PC-3 (cell line): ENCODE results near the gene UTS2R. TPM values are rescaled to one million over a fixed set of nuclear protein-coding genes. Genes with fewer than 3 reads are reported as not detected.
A peak's percentile ranks its signal among the peaks of the same experiment; 100 is the strongest.
"Not testable (repeated sequence)": the region's sequence is repeated elsewhere in the genome, so short reads cannot be mapped to it uniquely, and the experiment has no call there.

Experiments
- ATAC-seq: fragments of 200-7000 bp; cut with Tn5 transposase; 2 replicates; pipeline ENCODE4 v1.9.1; 2020; ENCODE audit warnings: mild to moderate bottlenecking, moderate library complexity
- BruUV-seq: library from RNA; stranded (reverse); fragments of 400-500 nt; replicated peaks from 2 replicates; lab custom pipeline; 2021; lab: Mats Ljungman, UMichigan
- CTCF ChIA-PET: fragments of 300-600 bp; sonication (Branson Sonifier 250); formaldehyde crosslinking; loops from one replicate; lab custom pipeline; 2022; ENCODE audit warnings: antibody characterized with exemption; lab: Charles Lee
- POLR2A ChIA-PET: fragments of 300-600 bp; sonication (Branson Sonifier 250); formaldehyde crosslinking; loops from one replicate; lab custom pipeline; 2022; ENCODE audit warnings: antibody characterized with exemption; ENCODE audit not compliant: unreplicated experiment; lab: Charles Lee
- DNase-seq: peaks from one replicate; pipeline ENCODE4 v3.0.0-alpha.2; 2015
- H2AFZ ChIP-seq: fragments of 300-600 bp; sonication (generic); 2 replicates; pipeline ENCODE4 v1.6.0; 2016; ENCODE audit warnings: antibody characterized with exemption, low read length
- H3F3A ChIP-seq: fragments of 300-600 bp; sonication (generic); one replicate; pipeline ENCODE4 v1.6.0; 2017; ENCODE audit warnings: antibody characterized with exemption, low read length, control low read depth, mild to moderate bottlenecking; ENCODE audit not compliant: unreplicated experiment
- H3K27ac ChIP-seq: fragments of 300-600 bp; sonication (generic); 2 replicates; pipeline ENCODE4 v1.5.1; 2016; ENCODE audit warnings: mild to moderate bottlenecking, low read length
- H3K27me3 ChIP-seq: fragments of 300-600 bp; sonication (generic); 2 replicates; pipeline ENCODE4 v1.6.1; 2016; ENCODE audit warnings: low read length, mixed read lengths
- H3K36me3 ChIP-seq: fragments of 300-600 bp; sonication (generic); 2 replicates; pipeline ENCODE4 v1.6.1; 2016; ENCODE audit warnings: low read depth, mixed run types, low read length, mixed read lengths
- H3K4me1 ChIP-seq: fragments of 300-600 bp; sonication (generic); 2 replicates; pipeline ENCODE4 v1.5.1; 2016; ENCODE audit warnings: low read length; ENCODE audit not compliant: insufficient read depth
- H3K4me2 ChIP-seq: fragments of 300-600 bp; sonication (generic); 2 replicates; pipeline ENCODE4 v1.6.0; 2016; ENCODE audit warnings: low read length
- H3K4me3 ChIP-seq: fragments of 300-600 bp; sonication (generic); 2 replicates; pipeline ENCODE4 v1.5.1; 2016; ENCODE audit warnings: mild to moderate bottlenecking, low read length, mixed read lengths
- H3K79me2 ChIP-seq: fragments of 300-600 bp; sonication (generic); 2 replicates; pipeline ENCODE4 v1.6.1; 2017; ENCODE audit warnings: low read length, mixed read lengths
- H3K9ac ChIP-seq: fragments of 300-600 bp; sonication (generic); 2 replicates; pipeline ENCODE4 v1.6.0; 2016; ENCODE audit warnings: mild to moderate bottlenecking, low read length
- H3K9me2 ChIP-seq: fragments of 300-600 bp; sonication (generic); replicated peaks from 2 replicates; pipeline ENCODE4 v1.6.1; 2016; ENCODE audit warnings: mixed run types, low read length, mixed read lengths
- H3K9me3 ChIP-seq: fragments of 300-600 bp; sonication (generic); 2 replicates; pipeline ENCODE4 v1.6.1; 2016; ENCODE audit warnings: low read length, mixed read lengths
- H4K20me1 ChIP-seq: fragments of 300-600 bp; sonication (generic); 2 replicates; pipeline ENCODE4 v1.6.1; 2016; ENCODE audit warnings: low read length, mixed read lengths
- EZH2 ChIP-seq: fragments of 300-600 bp; sonication (generic); IDR thresholded peaks from one replicate; pipeline ENCODE4 v1.6.1; 2017; ENCODE audit warnings: antibody characterized with exemption, mild to moderate bottlenecking, low read length; ENCODE audit not compliant: unreplicated experiment
- EZH2phosphoT487 ChIP-seq: fragments of 300-600 bp; sonication (generic); IDR thresholded peaks from 2 replicates; pipeline ENCODE4 v1.6.1; 2018; ENCODE audit warnings: mild to moderate bottlenecking, antibody characterized with exemption, low read length, borderline replicate concordance
- intact Hi-C: fragments of 100-400 bp; cut with micrococcal nuclease; formaldehyde crosslinking; loops from 2 replicates; pipeline ENCODE4 v1.9.0; 2023
- total RNA-seq: library from RNA; depleted of rRNA; stranded (reverse); fragments of >200 nt; gene quantifications from 2 replicates; pipeline ENCODE4 v1.2.3, GENCODE V29; 2014
- TF ChIP-seq, protein P1 (sequence below): fragments of 300-600 bp; sonication (generic); conservative IDR thresholded peaks from 2 replicates; pipeline ENCODE4 v1.5.1; 2017; ENCODE audit warnings: antibody characterized with exemption, low read depth, mild to moderate bottlenecking, low read length

Gene UTS2R
- total RNA-seq, 1 experiment from 2014 or later, result not detected

DNA sequence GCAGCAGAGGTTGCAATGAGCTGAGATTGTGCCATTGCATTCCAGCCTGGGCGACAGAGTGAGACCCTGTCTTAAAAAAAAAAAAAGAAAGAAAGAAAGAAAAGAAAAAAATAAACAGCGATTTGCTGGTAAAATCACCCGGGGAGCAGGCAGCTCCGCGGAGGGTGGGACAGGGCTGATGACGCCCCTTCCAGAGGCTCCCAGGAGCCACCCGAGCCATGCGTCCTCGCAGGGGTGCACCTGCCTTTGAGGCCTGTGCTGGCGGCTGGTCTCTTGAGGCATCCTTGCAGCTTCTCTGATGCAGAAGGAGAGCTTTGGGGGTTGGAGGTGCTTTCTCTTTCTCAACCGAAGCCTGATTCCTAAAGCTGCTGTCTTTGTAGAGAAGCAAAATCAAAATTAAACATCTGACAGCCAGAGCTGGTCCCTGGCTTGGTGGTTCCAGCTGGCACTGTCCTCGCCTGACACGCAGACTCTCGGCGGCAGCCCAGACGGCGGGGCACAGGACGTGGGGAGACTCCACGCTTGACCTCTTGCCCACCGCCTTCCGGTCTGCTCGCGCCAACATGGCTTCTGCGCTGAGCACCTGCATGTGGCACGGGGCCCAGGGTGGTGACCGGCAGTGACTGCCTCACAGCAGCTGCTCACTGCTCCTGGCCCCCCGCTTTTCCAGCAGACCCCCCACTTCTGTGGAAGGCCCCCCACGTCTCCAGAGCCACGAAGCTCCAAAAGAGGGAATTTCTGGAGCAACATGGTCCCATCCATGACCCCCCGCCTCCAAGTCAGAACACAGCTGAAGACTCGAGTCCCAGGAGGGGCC lies 6.6 kb downstream of the UTS2R start:
- intact Hi-C loops, result no loop called here
- H3K36me3 ChIP-seq, result no peaks in the 10 kb centered on the region
- DNase-seq (no peak), ATAC-seq (no peak)
- no peaks in the 10 kb centered on the region for H3K79me2 ChIP-seq
- H3K27me3 ChIP-seq, result no peaks in the 10 kb centered on the region
- H4K20me1 ChIP-seq, result no peaks in the 10 kb centered on the region
- CTCF ChIA-PET, result no interaction called here
- H3K9ac ChIP-seq, result no peak overlapping the region
- no peaks in the 10 kb centered on the region for H3F3A ChIP-seq
- no peak overlapping the region for H2AFZ ChIP-seq
- BruUV-seq, result no TSS peak
- no peak for TF ChIP-seq EZH2phosphoT487
- no peak for TF ChIP-seq EZH2
- TF ChIP-seq, protein P1, sequence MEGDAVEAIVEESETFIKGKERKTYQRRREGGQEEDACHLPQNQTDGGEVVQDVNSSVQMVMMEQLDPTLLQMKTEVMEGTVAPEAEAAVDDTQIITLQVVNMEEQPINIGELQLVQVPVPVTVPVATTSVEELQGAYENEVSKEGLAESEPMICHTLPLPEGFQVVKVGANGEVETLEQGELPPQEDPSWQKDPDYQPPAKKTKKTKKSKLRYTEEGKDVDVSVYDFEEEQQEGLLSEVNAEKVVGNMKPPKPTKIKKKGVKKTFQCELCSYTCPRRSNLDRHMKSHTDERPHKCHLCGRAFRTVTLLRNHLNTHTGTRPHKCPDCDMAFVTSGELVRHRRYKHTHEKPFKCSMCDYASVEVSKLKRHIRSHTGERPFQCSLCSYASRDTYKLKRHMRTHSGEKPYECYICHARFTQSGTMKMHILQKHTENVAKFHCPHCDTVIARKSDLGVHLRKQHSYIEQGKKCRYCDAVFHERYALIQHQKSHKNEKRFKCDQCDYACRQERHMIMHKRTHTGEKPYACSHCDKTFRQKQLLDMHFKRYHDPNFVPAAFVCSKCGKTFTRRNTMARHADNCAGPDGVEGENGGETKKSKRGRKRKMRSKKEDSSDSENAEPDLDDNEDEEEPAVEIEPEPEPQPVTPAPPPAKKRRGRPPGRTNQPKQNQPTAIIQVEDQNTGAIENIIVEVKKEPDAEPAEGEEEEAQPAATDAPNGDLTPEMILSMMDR, result no peak
- no peak overlapping the region for H3K27ac ChIP-seq
- POLR2A ChIA-PET, result no interaction called here
- H3K9me3 ChIP-seq, result no peaks in the 10 kb centered on the region
- H3K9me2 ChIP-seq, result no peaks in the 10 kb centered on the region
- H3K4me2 ChIP-seq, result no peak overlapping the region
- H3K4me1 ChIP-seq, result no peaks in the 10 kb centered on the region
- H3K4me3 ChIP-seq, result no peak overlapping the region

DNA sequence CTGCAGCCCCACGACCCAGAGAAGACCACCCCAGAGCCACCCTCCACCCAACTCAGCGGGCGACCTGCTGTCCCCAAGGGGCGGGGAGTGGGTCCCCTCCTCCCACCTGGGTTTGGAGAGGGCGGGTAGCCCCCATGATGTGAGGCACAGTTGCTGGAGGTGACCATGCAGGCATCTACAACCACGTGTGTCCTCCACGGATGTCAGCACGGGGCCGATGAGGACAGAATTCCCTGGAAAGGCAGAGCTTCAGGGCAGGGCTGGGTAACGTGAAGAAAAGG lies 7.1 kb downstream of the UTS2R start:
- TF ChIP-seq EZH2, result no peak
- TF ChIP-seq, protein P1, result no peak
- TF ChIP-seq EZH2phosphoT487, result no peak
- Histone ChIP-seq H4K20me1 (no peaks in the 10 kb centered on the region), H3K27ac (no peak overlapping the region), H3K4me1 (no peaks in the 10 kb centered on the region), H3K9me3 (no peaks in the 10 kb centered on the region), H3K36me3 (no peaks in the 10 kb centered on the region), H3K9ac (no peak overlapping the region), H3F3A (no peaks in the 10 kb centered on the region), H3K9me2 (no peaks in the 10 kb centered on the region), H3K4me3 (no peak overlapping the region), H3K79me2 (no peaks in the 10 kb centered on the region), H3K4me2 (no peak overlapping the region), H2AFZ (no peak overlapping the region), H3K27me3 (no peaks in the 10 kb centered on the region)
- no TSS peak for BruUV-seq
- CTCF ChIA-PET, result no interaction called here
- no peak for DNase-seq
- ATAC-seq, result no peak
- POLR2A ChIA-PET, result no interaction called here
- intact Hi-C loops, result no loop called here

DNA sequence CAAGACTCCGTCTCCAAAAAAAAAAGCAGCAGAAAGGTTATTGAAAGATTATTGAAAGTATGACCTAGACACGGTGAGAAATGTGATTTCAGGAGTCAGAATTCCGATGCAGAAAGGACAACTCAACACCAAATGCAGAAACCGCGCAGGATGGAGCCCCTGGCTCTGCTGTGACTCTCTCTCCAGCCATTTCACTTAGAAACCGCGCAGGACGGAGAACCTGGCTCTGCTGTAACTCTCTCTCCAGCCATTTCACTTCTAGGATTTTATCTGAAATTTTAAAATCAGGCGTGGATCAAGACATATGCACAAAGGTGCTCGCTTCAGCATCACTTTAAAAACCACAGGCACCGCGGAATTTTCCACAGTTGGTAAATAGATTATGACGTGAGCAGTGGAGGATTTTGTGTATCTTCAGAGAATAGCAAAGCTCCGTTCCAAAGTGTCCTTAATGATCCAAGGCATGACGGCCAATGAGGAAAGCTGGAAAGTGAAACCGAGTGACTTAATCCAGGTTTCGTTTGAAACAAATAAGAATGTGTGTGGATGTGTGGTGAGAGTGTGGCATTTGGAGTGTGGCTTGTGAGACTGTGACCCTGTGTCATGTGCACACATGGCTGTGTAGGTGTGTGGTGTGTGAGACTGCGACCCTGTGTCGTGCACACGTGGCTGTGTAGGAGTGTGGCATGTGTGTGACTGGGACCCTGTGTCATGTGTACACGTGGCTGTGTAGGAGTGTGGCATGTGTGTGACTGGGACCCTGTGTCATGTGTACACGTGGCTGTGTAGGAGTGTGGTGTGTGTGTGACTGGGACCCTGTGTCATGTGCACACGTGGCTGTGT lies 9.5 kb downstream of the UTS2R start:
- intact Hi-C loops, result no loop called here
- H3K79me2 ChIP-seq, result no peaks in the 10 kb centered on the region
- H3K4me2 ChIP-seq, result peak overlapping the region; percentile 70
- no peaks in the 10 kb centered on the region for H3K27me3 ChIP-seq
- no peak for TF ChIP-seq EZH2
- TF ChIP-seq EZH2phosphoT487, result no peak
- TF ChIP-seq, protein P1, result no peak
- POLR2A ChIA-PET, result no interaction called here
- H3K9me2 ChIP-seq, result no peaks in the 10 kb centered on the region
- DNase-seq (peak; percentile 27), ATAC-seq (no peak)
- H2AFZ ChIP-seq, result peak overlapping the region; percentile 58
- no peak overlapping the region for H3K9ac ChIP-seq
- H3K4me1 ChIP-seq, result peaks cover 14% of the 10 kb centered on the region
- no peaks in the 10 kb centered on the region for H3F3A ChIP-seq
- H3K36me3 ChIP-seq, result no peaks in the 10 kb centered on the region
- H4K20me1 ChIP-seq, result no peaks in the 10 kb centered on the region
- no peak overlapping the region for H3K27ac ChIP-seq
- no peaks in the 10 kb centered on the region for H3K9me3 ChIP-seq
- H3K4me3 ChIP-seq, result peak overlapping the region; percentile 51
- CTCF ChIA-PET, result no interaction called here
- BruUV-seq, result no TSS peak

DNA sequence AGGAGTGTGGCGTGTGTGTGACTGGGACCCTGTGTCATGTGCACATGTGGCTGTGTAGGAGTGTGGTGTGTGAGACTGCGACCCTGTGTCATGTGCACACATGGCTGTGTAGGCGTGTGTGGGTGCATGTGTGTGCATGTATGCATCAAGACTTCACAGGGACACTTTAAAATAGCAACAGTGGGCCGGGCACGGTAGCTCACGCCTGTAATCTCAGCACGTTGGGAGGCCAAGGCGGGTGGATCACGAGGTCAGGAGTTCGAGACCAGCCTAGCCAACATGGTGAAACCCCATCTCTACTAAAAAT lies 10.1 kb downstream of the UTS2R start:
- H3K27ac ChIP-seq, result not testable (repeated sequence)

More for the DNA sequence above, 10.1 kb downstream of the UTS2R start:
- H3K9ac ChIP-seq, POLR2A ChIA-PET, H3K36me3 ChIP-seq, H2AFZ ChIP-seq, ATAC-seq, H4K20me1 ChIP-seq, BruUV-seq, H3K9me2 ChIP-seq, DNase-seq, H3K79me2 ChIP-seq, H3F3A ChIP-seq, intact Hi-C loops, H3K9me3 ChIP-seq, H3K27me3 ChIP-seq, CTCF ChIA-PET, H3K4me3 ChIP-seq: not testable (repeated sequence)
- H3K4me2 ChIP-seq, result peak overlapping the region; percentile 70; the same call in 1 of the 2 replicates
- H3K4me1 ChIP-seq, result peaks cover 14% of the 10 kb centered on the region
